Activated effector memory CD4-positive, alpha-beta T cell treated with anti-CD3 and anti-CD28 coated beads, Interleukin-2, amount 50 U/mL, for 16 hours (primary cell): ENCODE results near the gene PBX4.
A peak's percentile ranks its signal among the peaks of the same experiment; 100 is the strongest.

Experiments used
- DNase-seq: peaks from one replicate; pipeline ENCODE4 v3.0.0-alpha.2; 2020

The PBX4 gene

GRCh38 chr19:19587771-19588170 is 30.7 kb downstream of the PBX4 start:
- no peak for DNase-seq

- no peak for DNase-seq
Observed at GRCh38 chr19:19584356-19584755, 34.1 kb downstream of the PBX4 start.

- no peak for DNase-seq
Observed at GRCh38 chr19:19582471-19582870, 36.0 kb downstream of the PBX4 start.

DNA sequence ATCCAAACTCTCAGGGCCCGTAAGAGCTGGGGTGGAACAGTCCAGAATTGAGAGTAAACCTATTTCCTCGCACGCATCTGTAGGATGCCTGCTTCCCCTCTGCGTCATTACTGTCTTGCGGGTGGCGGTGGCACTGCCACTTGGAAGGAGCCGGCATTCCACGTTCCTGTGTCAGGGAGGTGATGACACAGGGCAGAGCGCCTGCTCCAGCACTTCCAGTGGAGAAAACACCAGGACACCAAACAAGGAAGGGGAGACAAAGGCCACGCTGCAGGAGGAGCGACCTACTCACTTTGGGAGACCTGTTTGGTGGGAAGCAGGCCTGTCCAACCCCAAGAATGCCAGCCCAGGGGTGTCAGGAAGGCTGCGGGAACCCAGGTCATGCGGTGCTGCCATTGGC is 37.1 kb downstream of the PBX4 start:
- DNase-seq: no peak

DNA sequence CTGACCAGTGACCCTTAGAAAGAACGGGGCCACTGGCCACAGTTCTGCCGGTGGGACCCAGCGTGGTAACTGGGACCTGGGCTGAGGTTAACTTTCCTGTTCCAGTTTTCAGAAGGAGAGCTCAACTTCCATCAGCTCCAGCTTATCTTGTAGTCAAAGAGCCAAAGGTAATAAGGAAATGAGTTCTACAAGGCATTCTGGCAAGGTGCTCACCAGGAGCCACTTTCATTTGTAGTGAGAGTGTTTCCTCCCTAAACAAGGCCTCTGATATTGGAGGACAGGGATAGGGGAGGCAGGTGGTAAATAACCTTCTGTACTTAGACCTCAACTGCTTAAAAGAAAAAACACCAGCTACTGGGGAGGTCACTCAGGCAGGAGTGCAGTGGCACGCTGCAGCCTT is 38.1 kb downstream of the PBX4 start:
- no peak for DNase-seq

- no peak for DNase-seq
Observed at GRCh38 chr19:19579533-19580361, 38.7 kb downstream of the PBX4 start.

- DNase-seq: no peak
Observed at GRCh38 chr19:19578252-19578651, 40.2 kb downstream of the PBX4 start.

- no peak for DNase-seq
Observed at GRCh38 chr19:19575411-19575810, 43.1 kb downstream of the PBX4 start.

DNA sequence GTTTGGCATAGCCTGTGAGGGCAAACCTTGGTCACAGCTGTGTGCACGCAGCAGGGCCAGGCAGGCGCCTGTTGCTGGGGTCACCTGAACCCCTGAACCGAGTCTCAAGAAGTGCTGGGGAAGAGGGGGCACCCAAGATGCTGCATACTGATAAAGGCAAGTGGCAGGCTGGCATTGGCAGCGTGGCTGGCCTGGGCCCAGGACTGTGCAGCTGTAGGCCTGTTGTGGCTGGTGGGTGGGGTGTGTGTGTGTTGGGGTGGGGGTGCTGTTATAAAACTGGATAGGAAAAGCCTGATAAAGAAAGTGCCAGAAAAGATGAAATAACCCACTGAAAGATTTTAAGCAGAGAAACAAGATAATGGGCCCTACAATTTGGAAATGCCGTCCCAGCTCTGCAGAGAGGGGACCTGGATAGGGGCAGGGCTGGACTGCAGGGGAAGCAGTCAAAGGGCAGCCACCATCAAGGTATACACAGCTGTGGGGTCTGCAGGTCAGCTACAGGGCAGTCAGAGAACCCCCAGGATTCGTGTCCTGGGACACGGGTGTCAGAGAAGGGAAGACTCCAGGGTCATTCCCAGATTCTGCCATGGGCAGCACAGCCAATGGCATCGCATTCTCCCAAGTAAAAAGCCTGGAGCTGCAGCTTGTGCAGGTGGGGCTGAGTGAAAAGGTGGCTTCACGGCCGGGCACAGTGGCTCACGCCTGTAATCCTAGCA is 47.3 kb downstream of the PBX4 start:
- DNase-seq: no peak

DNA sequence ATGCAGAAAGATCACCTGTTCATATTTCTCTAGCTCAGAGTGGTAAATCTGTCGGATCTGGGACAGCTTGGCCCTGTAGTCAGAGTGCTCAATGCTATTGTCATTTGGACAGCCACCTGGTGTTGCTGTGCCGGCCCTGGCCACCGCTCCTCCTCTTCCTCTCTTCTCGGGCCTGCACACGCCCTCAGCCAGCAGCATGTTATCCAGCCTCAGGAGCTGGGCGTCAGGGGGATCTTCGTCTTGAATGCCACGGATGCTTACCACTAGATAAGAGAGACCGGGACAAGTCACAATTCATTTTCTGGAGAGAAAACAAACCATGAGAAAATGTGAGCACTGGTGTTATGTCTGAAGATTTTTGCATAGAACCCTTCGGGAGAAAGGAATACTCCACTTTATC is 47.9 kb downstream of the PBX4 start:
- no peak for DNase-seq

DNA sequence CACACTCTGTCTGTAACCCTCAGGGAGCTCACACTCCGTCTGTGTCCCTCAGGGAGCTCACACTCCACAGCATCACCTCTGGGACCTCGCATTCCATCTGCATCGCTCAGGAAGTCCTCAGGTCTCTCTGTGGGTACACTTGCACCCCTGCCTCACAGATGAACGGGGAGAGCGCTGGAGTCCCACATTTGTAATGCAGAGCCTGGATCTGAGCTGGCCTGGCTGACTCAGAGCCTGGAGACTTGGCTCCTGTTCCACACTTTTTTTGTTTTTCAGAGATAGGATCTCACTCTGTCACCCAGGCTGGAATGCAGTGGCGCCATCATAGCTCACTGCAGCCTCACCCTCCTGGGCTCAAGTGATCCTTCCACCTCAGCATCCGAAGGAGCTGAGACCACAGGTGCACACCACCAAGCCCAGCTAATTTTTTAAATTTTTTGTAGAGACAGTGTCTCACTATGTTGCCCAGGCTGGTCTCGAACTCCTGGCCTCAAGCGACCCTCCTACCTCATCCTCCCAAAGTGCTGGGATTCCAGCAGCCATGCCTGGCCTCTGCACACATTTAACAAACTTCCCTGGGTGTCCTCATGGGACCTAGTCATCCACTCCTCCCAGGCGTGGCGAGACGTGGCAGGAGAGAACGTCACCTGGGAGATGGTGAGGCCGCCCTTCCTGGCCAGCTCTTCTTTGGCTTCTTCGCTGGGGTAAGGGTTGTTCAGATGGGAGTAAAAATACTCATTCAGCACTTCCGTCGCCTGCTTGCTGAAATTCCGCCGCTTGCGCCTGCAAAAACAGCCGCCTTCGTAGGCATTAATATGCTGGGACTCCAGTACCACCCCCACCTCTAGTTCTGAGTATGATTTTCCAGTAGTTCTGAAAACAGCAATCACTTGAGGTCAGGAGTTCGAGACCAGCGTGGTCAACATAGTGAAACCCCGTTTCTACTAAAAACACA is 49.4 kb downstream of the PBX4 start:
- no peak for DNase-seq

- no peak for DNase-seq
Observed at GRCh38 chr19:19567391-19567790, 51.1 kb downstream of the PBX4 start.

DNA sequence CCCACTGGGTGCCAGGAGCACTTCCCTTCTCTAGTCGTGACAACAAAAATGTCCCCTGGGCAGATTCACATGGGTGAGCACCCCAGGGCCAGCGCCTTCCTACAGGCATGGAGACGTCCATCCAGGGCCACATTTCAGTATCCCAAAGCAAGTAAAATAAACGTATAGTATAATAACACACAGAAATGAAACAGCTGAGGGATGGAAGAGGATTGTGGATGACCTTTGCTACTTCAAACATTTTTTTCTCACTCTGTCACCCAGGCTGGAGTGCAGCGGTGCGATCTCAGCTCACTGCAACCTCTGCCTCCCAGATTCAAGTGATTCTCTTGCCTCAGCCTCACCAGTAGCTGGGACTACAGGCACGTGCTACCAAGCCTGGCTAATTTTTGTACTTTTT is 52.2 kb downstream of the PBX4 start:
- no peak for DNase-seq

DNA sequence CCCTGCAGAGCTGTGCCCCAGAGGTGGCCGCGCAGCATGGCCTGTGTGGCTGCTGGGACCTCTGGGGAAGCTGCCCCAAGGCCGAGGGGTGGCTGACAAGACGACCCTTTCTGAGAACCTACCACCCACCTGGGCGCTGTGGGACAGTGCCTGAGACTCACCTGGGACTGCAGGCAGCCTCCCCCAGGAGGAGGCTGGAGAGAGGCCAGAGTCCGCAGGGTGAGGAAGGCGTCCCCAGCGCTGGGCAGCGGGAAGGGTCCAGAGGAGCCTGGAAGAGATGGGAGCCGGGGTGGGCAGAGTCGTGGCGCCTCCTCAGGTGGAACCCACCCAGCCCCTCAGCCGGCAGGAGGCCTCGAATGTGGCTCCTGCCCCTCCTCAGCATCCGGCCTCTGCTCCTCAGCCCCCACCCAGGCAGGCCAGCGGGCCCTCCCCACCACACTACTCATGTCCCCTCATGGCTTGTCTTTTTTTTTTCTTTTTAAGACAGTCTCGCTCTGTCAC is 55.1 kb downstream of the PBX4 start:
- DNase-seq: no peak

- DNase-seq: peak; percentile 70
Observed at GRCh38 chr19:19562665-19563347, 55.7 kb downstream of the PBX4 start.

- DNase-seq: no peak
Observed at GRCh38 chr19:19561946-19562664, 56.4 kb downstream of the PBX4 start.

GRCh38 chr19:19559931-19560330 is 58.6 kb downstream of the PBX4 start:
- no peak for DNase-seq

DNA sequence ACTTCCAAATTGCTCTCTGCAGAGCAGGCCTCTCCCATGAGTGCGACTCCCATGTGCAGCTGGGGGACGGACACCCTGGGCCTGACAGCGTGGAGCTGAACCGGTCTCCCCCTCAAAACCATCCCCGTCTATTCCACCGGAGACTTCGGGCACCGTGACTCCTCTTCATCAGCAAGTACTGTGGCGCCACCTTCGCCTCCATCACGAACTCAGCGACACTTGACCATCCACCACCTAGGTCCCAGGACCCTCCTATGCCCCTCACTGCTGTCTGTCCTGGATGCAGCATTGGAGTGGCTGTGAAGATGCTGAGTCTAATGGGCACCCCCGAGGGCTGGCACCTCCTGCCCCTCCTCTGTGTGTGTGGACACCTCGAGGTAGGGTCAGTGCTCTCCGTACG is 59.9 kb downstream of the PBX4 start:
- no peak for DNase-seq

DNA sequence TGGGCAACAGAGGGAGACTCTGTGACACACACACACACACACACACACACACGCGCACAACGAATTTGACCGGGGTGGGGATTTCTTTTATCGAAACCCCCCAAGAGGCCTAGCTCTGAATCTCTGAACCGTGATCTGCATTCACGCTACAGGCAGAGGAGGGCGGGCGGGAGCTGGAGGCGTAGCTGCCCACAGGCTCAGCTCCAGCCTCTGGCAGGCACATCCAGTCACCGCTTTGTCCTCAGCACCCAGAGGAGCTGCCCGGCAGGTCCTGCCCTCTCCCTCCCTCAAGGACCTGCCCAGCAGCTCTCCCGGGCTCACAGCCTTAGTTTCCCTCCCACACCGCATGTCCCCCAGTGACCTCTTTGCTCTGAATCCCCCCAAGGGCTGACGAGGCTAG is 60.4 kb downstream of the PBX4 start:
- DNase-seq: no peak

DNA sequence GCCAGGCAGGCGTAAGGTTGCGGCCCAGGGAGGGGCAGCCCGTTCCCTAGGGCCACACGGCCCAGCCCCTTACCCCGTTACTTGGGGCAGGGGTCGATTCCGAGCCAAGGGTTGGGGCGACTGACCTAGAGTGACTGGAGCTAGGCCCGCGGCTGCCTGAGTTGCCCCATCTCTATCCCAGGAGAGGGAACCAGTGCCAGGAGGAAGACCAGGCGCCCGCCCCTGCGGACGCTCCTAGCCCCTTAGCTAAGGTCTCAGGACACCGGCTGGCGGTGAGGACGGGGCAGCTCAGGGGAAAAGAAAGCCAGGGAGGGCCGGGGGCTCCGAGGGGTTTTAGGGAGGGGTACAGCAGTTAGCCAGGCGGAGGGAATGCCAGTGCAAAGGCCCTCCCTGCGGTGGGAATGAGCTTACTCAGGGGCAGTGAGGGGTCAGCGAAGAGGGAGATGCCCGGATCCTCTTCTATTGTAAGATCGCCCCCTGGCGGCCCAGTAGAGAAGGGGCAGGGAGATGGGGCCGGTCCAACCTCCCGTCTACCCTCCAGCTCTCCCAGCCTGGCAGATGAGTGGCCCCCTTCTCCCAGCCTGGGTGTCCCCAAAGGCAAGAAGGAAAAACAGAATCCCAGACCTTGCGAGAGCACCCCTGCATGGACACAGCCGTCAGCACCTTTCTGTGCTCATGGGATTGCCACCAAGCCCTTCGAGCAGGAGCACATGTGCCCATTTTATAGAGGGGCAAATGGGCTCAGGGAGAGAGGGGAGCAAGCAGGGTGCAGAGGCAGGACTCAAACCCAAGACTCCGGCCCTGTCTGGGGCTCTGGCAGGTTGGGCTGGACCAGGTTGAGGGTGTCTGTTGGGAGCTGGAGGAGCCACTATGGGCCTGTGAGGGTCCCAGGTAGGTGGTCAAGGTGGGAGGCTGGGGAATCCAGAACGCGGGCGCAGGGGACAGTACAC is 64.1 kb downstream of the PBX4 start:
- DNase-seq: peak; percentile 88

GRCh38 chr19:19553670-19554069 is 64.8 kb downstream of the PBX4 start:
- no peak for DNase-seq
